ENCODE results near the gene RNLS. TPM values are rescaled to one million over a fixed set of nuclear protein-coding genes. Genes with fewer than 3 reads are reported as not detected.

The RNLS gene
- total and polyA plus RNA-seq, 2 donors from 2014 or later: 19.5 to 21.1 TPM

DNA sequence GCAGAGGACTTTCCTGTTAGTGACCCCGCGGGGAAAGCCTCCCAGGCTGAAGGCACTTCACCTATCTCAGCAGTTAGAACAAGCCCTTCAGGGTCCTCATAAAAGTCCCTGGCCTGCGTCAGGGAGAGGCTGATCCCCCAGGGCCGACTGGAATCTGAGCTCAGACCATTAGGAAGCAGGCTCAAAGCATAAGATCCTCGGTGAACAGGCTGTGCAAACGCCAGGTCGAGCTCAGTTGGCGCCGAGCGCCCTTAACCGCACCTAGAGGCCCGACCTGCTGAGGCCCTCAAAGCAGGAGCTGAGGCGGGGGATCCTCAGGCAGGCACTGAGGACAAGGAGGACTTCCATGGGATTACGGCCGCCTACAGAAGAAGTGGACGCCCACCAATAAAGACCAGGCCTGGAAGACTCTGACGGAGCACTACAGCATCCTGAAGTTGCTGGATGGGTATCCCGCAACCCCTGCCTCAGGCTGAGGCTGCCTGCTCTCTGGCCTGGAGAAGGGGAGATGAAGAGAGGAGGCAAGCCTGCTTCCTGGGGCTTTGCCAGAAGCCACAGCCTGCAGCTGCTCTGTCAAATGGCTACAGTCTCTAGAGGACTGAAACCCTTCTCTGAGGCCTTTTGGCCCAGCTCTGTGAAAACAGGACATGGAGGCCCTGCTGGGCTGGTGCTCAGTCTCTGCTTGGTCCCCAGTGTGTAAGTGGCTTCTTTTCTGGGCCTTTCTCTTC is 33.3 kb upstream of the RNLS start:
- DNase-seq (peak in 4 of 5 donors; percentile 2 to 75 (median 22)), FAIRE-seq (no peak)
- no peaks in the 10 kb centered on the region for H3K9me3 ChIP-seq (ENCODE audit: control insufficient read depth in 2 of 3, insufficient read depth in 1 of 3, low read length in 3 of 3)
- no peaks in the 10 kb centered on the region for H3K27me3 ChIP-seq (ENCODE audit: control insufficient read depth, insufficient read depth, low read length)
- H3K27ac ChIP-seq (ENCODE audit: low read depth in 2 of 2, low read length in 2 of 2): no peak overlapping the region
- H3K36me3 ChIP-seq (ENCODE audit: control insufficient read depth in 2 of 3, insufficient read depth in 3 of 3, low read length in 3 of 3): no peaks in the 10 kb centered on the region
- TF ChIP-seq, protein P1, sequence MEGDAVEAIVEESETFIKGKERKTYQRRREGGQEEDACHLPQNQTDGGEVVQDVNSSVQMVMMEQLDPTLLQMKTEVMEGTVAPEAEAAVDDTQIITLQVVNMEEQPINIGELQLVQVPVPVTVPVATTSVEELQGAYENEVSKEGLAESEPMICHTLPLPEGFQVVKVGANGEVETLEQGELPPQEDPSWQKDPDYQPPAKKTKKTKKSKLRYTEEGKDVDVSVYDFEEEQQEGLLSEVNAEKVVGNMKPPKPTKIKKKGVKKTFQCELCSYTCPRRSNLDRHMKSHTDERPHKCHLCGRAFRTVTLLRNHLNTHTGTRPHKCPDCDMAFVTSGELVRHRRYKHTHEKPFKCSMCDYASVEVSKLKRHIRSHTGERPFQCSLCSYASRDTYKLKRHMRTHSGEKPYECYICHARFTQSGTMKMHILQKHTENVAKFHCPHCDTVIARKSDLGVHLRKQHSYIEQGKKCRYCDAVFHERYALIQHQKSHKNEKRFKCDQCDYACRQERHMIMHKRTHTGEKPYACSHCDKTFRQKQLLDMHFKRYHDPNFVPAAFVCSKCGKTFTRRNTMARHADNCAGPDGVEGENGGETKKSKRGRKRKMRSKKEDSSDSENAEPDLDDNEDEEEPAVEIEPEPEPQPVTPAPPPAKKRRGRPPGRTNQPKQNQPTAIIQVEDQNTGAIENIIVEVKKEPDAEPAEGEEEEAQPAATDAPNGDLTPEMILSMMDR (IDR thresholded peaks at IDR 0.05; ENCODE audit: borderline replicate concordance, extremely low read depth, insufficient read depth): no peak
- intact Hi-C loops (cut with DNase I): no loop called here
- no peak overlapping the region for H3K4me3 ChIP-seq (ENCODE audit: low read length in 3 of 3)
- H3K9ac ChIP-seq (ENCODE audit: low read length in 3 of 3): no peak overlapping the region
- no peaks in the 10 kb centered on the region for H3K4me1 ChIP-seq (ENCODE audit: control insufficient read depth in 2 of 3, insufficient read depth in 2 of 3, low read depth in 1 of 3, low read length in 3 of 3)

DNA sequence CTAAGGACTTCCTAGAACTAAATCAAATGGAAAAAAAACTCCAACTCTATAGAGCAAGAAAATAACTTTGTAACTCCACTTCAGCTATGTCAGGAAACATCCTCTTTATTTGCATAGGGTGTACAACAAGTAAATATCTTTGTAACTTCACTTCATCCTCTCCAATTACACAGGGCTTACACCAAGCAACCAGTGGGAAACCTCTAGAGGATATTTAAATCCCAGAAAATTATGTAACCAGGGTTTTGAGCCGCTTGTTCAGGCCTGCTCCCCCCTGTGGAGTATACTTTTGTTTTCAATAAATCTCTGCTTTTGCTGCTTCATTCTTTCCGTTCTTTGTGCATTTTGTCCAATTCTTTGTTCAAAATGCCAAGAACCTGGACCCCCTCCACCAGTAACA is 25.7 kb upstream of the RNLS start:
- FAIRE-seq: no peak
- Histone ChIP-seq H3K4me3 (ENCODE audit: low read length in 3 of 3) (no peak overlapping the region), H3K27ac (ENCODE audit: low read depth in 2 of 2, low read length in 2 of 2) (no peak overlapping the region), H3K9ac (ENCODE audit: low read length in 3 of 3) (no peak overlapping the region), H3K27me3 (ENCODE audit: control insufficient read depth, insufficient read depth, low read length) (no peaks in the 10 kb centered on the region), H3K4me1 (ENCODE audit: control insufficient read depth in 2 of 3, insufficient read depth in 2 of 3, low read depth in 1 of 3, low read length in 3 of 3) (no peaks in the 10 kb centered on the region), H3K9me3 (ENCODE audit: control insufficient read depth in 2 of 3, insufficient read depth in 1 of 3, low read length in 3 of 3) (no peaks in the 10 kb centered on the region), H3K36me3 (ENCODE audit: control insufficient read depth in 2 of 3, insufficient read depth in 3 of 3, low read length in 3 of 3) (no peaks in the 10 kb centered on the region)
- TF ChIP-seq, protein P1 (IDR thresholded peaks at IDR 0.05; ENCODE audit: borderline replicate concordance, extremely low read depth, insufficient read depth): no peak
- intact Hi-C loops (cut with DNase I): no loop called here
- DNase-seq: no peak

DNA sequence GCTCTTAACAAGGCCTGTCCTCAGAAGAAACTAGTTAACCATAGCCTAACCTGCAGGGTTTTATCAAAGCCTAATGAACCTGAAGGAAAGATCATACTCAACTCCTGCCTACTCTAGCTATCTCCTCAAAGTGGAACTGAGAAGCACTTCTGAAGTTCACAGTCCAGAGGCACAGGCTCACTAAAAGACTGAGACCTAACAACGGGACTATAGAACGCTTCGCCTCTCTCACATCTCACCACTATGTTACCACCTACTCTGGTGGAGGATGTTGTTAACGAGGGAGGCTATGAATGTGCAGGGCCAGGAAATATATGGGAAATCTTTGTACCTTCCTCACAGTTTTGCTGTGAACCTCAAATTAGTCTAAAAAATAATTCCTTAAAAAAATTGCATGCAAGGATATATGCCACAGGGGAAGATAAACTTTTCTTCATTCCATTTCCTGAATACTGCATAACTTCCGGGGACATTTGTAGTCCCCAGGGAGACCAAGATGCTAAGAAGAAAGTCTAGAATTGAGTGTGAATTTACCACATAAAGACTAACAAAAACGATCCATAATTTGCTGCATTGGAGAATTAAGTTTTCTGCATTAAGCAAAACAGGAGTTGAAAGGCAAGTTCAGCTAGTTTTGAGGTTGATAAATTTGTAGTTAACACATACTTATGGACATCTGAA is 25.1 kb upstream of the RNLS start:
- Histone ChIP-seq H3K9me3 (ENCODE audit: control insufficient read depth in 2 of 3, insufficient read depth in 1 of 3, low read length in 3 of 3) (no peaks in the 10 kb centered on the region), H3K27ac (ENCODE audit: low read depth in 2 of 2, low read length in 2 of 2) (no peak overlapping the region), H3K4me1 (ENCODE audit: control insufficient read depth in 2 of 3, insufficient read depth in 2 of 3, low read depth in 1 of 3, low read length in 3 of 3) (no peaks in the 10 kb centered on the region), H3K36me3 (ENCODE audit: control insufficient read depth in 2 of 3, insufficient read depth in 3 of 3, low read length in 3 of 3) (no peaks in the 10 kb centered on the region), H3K4me3 (ENCODE audit: low read length in 3 of 3) (no peak overlapping the region), H3K27me3 (ENCODE audit: control insufficient read depth, insufficient read depth, low read length) (no peaks in the 10 kb centered on the region), H3K9ac (ENCODE audit: low read length in 3 of 3) (no peak overlapping the region)
- intact Hi-C loops (cut with DNase I): no loop called here
- TF ChIP-seq, protein P1 (IDR thresholded peaks at IDR 0.05; ENCODE audit: borderline replicate concordance, extremely low read depth, insufficient read depth): no peak
- DNase-seq: no peak
- no peak for FAIRE-seq
